ENCODE measurements around the gene AADACL4.

- TF ChIP-seq EP300 (IDR thresholded peaks at IDR 0.05; ENCODE audit: low read depth): no peak
- no peak for TF ChIP-seq CTCF (IDR thresholded peaks at IDR 0.05)
These were observed 806 bp upstream of the AADACL4 start for GRCh38 chr1:12643079-12643478.

All from transverse colon (tissue), 3 donors.